ENCODE data around the gene ANO1.

Gene ANO1

DNA sequence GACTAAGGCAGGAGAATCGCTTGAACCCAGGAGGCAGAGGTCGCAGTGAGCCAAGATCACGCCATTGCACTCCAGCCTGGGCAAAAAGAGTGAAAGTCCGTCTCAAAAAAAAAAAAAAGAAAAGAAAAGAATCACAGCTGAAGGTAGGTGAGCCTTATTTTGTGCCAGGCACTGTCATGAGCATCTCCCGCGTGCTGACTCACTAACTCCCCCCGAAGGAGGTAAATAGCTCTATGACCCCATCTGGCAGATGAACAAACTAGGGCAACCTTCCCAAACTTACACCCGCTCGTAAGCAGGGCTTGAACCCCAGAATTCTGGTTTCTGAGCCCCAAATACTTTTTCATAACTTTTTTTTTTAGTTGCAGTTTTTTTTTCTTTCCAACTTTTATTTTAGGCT lies 60.3 kb downstream of the ANO1 start:
- no peak for DNase-seq (ENCODE audit: low spot score)

GRCh38 chr11:70139785-70140410 lies 61.8 kb downstream of the ANO1 start:
- no peak for DNase-seq (ENCODE audit: low spot score)

- DNase-seq (ENCODE audit: low spot score) = no peak
These were observed 62.8 kb downstream of the ANO1 start for GRCh38 chr11:70140711-70141485.

DNA sequence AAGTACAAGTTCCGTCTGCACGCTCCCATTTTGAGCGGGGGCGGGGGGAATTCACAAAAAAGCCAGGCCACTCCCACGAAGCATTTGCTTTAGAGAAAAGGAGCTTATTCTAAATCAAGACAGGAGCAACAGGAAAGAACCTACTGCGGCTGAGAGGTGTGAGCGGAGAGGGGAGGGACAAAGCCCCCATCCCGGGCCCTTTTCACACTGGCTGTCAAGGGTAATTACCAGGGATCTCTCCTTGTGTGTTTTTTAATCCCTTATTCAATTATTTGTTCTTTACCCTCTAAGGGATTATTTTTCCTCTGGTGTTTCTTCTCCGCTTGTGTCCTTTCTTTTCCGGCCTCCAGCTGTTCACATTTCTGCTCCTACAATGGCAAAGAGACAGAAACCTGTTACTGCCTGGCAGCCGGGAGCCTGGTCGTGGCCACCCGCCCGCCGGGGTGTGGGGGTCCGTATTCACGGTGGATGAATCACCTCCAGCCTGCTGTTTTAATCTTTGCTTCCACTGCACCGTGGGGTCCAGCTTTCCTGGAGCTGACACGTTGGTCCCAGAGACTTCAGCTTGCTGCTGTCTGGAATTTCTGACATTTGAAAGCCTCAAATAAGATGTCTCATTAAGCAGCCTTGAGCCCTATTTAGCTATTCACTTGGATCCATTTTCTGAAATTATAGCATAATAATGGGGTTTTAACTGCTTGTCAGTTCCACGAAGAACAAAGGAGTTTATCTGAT lies 63.5 kb downstream of the ANO1 start:
- DNase-seq (ENCODE audit: low spot score) = peak; percentile 56

- DNase-seq (ENCODE audit: low spot score) = no peak
These were observed 64.2 kb downstream of the ANO1 start for GRCh38 chr11:70142221-70142875.

DNA sequence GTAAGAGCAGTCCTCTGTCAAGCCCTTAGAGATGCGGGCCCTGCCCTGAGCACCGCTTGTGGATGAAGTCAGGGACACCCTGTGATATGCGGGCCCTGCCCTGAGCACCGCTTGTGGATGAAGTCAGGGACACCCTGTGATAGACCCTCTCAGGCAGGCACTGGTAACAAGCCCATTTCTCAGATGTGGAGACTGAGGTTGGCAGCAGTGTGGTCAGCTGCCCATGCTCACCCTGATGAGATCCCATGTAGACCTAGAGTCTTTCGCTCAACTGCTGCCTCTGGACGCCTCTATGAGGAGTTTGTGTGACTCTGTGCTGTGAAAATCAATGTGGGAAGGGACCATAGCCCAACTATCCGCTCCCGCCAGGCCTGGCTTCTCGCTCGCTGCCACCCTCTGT lies 66.1 kb downstream of the ANO1 start:
- no peak for DNase-seq (ENCODE audit: low spot score)

DNA sequence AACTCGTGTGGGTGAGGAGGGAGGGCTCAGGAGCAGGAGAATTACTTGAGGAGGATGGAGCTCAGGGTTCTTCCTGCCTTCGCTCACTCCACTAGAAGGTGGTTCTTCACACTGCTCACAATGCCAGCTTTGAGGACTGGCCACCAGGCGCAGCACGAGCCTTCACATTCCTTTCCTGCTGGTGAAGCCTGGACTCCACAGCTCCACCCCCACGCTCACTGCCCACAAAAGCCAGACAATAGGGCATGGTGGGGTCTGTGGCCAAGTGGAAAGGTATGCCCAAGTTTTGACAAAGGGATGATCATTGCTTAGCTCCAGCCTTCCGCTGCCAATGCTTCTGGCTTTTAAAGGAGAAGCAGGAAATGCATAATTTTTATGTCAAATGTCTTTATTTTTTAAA lies 67.0 kb downstream of the ANO1 start:
- no peak for DNase-seq (ENCODE audit: low spot score)

DNA sequence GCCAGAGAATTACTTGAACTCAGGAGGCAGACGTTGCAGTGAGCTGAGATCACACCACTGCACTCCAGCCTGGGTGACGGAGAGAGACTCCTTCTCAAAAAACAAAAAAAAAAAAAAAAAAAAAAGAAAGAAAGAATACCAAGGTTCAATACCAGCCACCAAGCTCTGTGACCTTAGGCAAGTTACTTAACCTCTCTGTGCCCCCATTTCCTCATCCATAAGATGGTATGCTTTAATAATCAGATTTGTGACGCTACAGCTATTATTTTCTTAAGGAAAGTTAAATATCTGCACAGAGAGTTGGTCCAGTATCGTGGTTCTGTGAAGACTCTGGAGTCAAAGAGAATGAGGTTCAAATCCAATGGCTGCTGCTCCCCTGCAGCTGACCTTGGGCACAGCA lies 67.7 kb downstream of the ANO1 start:
- DNase-seq (ENCODE audit: low spot score) = no peak

DNA sequence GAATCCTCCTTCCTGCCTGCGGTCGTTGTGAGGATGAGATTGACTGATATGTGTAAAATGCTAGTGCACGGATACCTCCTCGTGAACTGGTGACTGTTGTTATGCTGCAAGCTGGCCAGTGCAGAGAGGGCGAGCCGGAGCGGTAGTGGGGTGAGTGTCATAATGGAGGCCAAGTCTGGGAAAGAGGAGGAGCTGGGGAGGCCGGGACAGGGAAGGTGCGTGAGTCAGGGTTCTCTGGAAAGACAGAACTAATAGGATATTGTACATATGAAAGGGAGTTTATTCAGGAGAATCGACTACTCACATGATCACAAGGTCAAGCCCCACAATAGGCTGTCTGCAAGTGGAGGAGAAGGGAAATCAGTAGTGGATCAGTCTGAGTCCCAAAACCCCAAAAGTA lies 68.2 kb downstream of the ANO1 start:
- DNase-seq (ENCODE audit: low spot score) = no peak

DNA sequence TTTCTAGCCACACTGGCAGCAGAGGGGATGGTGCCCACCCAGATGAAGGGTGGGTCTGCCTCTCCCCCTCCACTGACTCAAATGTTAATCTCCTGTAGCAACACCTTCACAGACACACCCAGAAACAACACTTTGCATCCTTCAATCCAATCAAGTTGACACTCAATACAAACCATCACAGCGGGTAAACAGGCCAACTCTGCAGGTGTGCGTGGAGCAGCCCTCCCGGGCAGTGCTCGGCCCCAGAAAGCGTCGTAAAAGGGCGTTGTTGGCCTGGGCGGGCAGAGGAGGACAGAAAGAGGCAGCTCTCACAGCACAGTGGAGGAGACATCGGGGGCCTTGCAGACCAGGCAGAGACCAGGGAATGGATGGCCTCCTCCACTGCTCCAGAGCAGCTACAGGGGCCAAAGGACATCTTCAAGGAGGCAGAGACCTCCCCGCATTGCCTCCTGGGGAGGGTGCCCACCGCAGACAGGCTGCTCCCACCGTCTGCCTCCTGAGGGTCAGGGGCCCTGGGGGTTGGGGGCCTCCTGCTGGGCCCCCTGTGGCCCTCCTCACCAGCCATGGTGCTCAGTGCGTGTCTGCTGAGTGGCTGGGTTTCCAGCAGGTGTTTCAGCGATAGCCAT lies 68.9 kb downstream of the ANO1 start:
- DNase-seq (ENCODE audit: low spot score) = no peak

DNA sequence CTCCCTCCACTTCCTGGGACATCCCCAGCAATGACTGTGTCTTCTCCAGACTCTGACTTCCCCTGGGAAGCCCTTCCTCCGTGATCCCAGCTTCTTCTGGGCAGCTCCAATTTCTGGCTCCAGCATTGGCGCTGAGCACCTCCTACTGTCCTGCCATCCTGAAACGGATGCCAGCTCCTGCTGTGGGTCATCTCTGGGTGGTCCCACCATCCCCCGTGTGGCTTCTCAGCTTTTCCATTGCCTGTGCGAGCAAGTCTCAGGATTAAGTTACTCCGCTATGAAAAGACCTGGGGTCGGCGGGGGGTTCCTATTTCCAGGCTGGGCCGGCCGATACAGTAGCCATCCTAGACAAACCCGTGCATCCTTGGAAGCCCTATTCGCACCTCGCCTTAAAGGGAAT lies 69.6 kb downstream of the ANO1 start:
- DNase-seq (ENCODE audit: low spot score) = no peak

GRCh38 chr11:70151671-70152070 lies 73.6 kb downstream of the ANO1 start:
- no peak for DNase-seq (ENCODE audit: low spot score)

DNA sequence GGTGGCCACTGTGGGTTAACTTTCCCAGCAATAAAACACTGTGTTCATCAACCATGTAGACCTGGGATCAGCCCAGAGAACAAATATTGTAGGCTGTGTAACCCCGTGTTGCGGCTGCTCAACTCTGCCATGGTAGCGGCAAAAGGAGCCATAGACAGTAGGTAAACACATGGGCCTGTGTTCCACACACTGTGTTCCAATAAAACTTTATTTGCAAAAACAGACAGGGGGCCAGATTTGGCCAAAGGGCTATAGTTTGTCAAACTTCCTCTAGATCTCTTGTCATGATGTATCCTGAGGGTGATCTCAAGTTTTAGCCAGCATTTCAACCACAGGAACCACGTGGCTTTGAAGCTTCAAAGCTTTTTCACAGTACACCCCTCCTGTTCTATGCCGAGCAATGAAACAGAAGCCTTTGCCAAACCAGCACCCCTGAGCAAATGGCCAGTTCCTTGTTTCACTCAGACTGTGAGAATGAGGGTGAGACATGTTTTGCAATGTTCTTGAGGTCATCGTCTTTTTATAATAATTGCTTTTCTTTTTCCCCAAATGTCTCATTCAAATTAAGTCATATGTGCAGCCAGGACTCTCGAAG lies 75.1 kb downstream of the ANO1 start:
- DNase-seq (ENCODE audit: low spot score) = no peak

GRCh38 chr11:70155386-70155785 lies 77.3 kb downstream of the ANO1 start:
- no peak for DNase-seq (ENCODE audit: low spot score)

- no peak for DNase-seq (ENCODE audit: low spot score)
These were observed 78.3 kb downstream of the ANO1 start for GRCh38 chr11:70156291-70157037.

- DNase-seq (ENCODE audit: low spot score) = peak; percentile 89
These were observed 80.1 kb downstream of the ANO1 start for GRCh38 chr11:70158201-70158600.

DNA sequence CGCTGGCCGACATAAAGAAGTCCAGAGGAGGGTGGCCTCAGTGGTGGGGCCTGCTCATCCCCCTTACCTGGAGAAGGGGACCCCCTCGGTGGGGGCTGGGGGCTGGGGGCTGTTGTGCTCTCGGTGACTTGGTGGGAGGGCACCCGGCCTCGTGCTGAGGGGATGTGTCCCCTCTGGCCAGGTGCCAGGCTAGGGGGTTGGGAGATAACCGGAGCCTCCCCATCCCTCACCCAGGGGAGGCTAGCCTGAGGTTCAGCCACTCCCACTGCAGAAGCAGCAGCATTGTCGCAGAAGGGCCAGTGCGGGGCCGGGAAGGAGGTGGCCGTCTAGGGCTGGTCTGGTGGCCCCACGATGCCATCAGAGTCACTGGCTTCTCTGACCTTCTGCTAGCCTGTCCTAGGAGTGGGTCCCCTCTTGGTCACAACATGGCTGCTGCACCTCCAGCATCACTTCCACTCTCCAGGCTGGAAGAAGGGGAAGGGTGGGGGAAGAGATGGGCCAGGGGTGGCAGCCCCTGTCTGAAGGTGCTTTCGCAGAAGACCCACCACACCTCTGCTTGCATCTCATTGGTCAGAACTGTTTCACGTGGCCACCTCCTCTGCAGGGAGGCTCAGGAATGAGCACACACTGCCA lies 80.8 kb downstream of the ANO1 start:
- no peak for DNase-seq (ENCODE audit: low spot score)

DNA sequence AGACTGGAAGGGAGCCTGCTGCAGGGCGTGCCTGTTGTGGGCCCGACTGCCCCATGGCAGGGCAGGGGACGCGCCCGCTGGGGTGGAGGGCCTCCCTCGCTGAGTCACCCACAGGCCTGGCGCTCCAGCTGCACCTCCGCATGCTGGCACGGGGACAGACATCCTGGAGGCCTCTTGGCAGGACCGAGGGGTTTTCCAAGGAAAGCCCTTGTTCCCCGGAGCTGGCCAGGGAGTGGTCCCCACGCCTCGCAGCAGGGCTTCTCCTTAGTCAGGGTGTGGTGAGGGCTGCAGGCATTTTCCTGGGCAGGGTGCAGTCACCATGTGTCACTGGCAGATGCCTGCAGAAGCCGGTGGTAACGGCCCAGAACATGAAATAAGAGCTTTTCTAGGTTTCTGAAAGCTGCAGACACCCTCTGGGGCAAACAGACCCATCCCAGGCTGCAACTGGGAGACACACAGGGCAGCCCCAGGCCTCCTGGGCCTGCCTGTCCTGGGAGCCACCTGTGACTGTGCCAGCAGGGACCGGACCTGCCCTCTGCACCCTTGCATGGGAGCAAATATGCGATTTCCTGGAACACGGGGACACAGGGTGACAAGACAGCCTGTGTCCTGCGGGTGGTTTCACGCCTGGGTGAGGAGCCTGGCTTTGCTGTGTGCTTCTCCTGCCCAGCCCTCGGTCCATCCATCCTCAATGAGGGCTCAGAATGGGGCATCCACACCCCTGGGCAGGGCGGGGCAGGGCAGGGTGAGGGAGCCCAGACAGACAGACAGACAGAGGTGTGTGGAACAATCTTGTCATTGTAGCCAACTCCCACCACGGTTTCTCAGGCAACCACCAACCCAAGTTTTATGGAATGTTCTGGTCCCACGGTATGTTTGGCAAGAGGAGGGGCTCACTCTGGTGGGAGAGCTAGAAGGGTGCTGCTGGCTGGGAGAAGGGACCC lies 81.8 kb downstream of the ANO1 start:
- no peak for DNase-seq (ENCODE audit: low spot score)

DNA sequence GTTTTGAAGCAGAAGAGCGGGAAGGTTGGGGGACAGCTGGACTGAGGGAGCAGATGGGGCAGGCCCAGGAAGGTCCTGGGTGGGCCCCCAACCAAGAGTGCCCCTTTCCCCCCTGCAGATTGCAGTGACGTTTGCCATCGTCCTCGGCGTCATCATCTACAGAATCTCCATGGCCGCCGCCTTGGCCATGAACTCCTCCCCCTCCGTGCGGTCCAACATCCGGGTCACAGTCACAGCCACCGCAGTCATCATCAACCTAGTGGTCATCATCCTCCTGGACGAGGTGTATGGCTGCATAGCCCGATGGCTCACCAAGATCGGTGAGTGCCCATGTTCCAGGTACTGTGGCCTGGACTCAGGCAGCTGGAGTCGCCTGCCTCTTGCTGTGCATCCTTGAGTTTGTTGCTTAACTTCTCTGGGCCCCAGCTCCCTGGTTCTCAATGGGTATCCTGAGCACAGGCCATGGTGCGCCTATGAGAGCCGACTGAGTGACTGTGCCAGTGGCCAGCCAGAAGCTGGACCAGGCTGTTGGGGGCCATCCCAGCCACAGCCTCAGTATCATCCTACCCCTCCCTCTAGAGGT lies 83.0 kb downstream of the ANO1 start:
- DNase-seq (ENCODE audit: low spot score) = no peak
